ENCODE data around the gene DNASE1L1. TPM values are rescaled to one million over a fixed set of nuclear protein-coding genes. Genes with fewer than 3 reads are reported as not detected.

The DNASE1L1 gene
- total and polyA plus RNA-seq, 2 of the 13 experiments (the other 11 are each of a cell fraction or from before 2014, with no cell fraction given), result 4.7 to 12.3 TPM

- TF ChIP-seq ATF5 (CRISPR knock-in tag; IDR thresholded peaks at IDR 0.05; ENCODE audit: low read depth) (no peak), ZBTB1 (CRISPR knock-in tag; IDR thresholded peaks at IDR 0.05; ENCODE audit: borderline replicate concordance) (no peak), POLR2G (IDR thresholded peaks at IDR 0.05; ENCODE audit: low read depth, low read length) (peak; percentile 13; the same call in 1 of the 2 replicates), CCDC6 (CRISPR knock-in tag; IDR thresholded peaks at IDR 0.05) (no peak), ZSCAN12 (CRISPR knock-in tag; IDR thresholded peaks at IDR 0.05) (no peak), ZNF546 (CRISPR knock-in tag; conservative IDR thresholded peaks at IDR 0.05) (no peak), ARNTL (CRISPR knock-in tag; IDR thresholded peaks at IDR 0.05) (peak; percentile 39; the same call in 1 of the 2 replicates), ZFY (CRISPR knock-in tag; IDR thresholded peaks at IDR 0.05) (0 out of 2 replicates have a peak, but pooled peaks have one; percentile 11), MXI1 (IDR thresholded peaks at IDR 0.05; ENCODE audit: borderline replicate concordance, low read depth, low read length) (peak; percentile 72; the same call in 1 of the 3 replicates), SIN3A (IDR thresholded peaks at IDR 0.05; ENCODE audit: borderline replicate concordance, low read depth, low read length) (peak; percentile 28; the same call in 1 of the 2 replicates), ZNF841 (CRISPR knock-in tag; IDR thresholded peaks at IDR 0.05; ENCODE audit: borderline replicate concordance) (no peak), ATRX (CRISPR knock-in tag; IDR thresholded peaks at IDR 0.05; ENCODE audit: borderline replicate concordance) (no peak), RBM22 (optimal IDR thresholded peaks at IDR 0.05; ENCODE audit: low read length) (peak; percentile 60), TGIF2 (CRISPR knock-in tag; IDR thresholded peaks at IDR 0.05) (peak; percentile 24; the same call in 1 of the 2 replicates), SMARCE1 (IDR thresholded peaks at IDR 0.05; ENCODE audit: borderline replicate concordance) (no peak), GMEB2 (CRISPR knock-in tag; IDR thresholded peaks at IDR 0.05; ENCODE audit: low read depth) (no peak), MYC (CRISPR knock-in tag; IDR thresholded peaks at IDR 0.05; ENCODE audit: borderline replicate concordance) (peak; percentile 82), CHD4 (IDR thresholded peaks at IDR 0.05; ENCODE audit: borderline replicate concordance, low read length) (no peak), HDAC2 (CRISPR knock-in tag; IDR thresholded peaks at IDR 0.05) (no peak), HOXA9 (CRISPR knock-in tag; IDR thresholded peaks at IDR 0.05; ENCODE audit: borderline replicate concordance) (0 out of 2 replicates have a peak, but pooled peaks have one; percentile 5), ZNF430 (CRISPR knock-in tag; IDR thresholded peaks at IDR 0.05) (peak; percentile 64; the same call in 1 of the 2 replicates), RAD21 (CRISPR knock-in tag; IDR thresholded peaks at IDR 0.05) (peak; percentile 15; the same call in 1 of the 2 replicates), ZNF777 (CRISPR knock-in tag; IDR thresholded peaks at IDR 0.05) (peak; percentile 51; the same call in 1 of the 2 replicates), PPARG (CRISPR knock-in tag; conservative IDR thresholded peaks at IDR 0.05) (no peak), POLR2AphosphoS2 (IDR thresholded peaks at IDR 0.05; ENCODE audit: low read depth, low read length) (no peak), MNT (IDR thresholded peaks at IDR 0.05) (peak; percentile 38), STAT5B (CRISPR knock-in tag; IDR thresholded peaks at IDR 0.05) (no peak), ZBTB8A (CRISPR knock-in tag; IDR thresholded peaks at IDR 0.05; ENCODE audit: borderline replicate concordance, low read depth) (no peak)
Measured at GRCh38 chrX:154398668-154399526, 10.2 kb downstream of the DNASE1L1 start (continued).

All from HepG2 (cell line).